Measurements from ENCODE around the gene SERPINH1.

SERPINH1 gene

GRCh38 chr11:75565916-75566762 lies 4.1 kb downstream of the SERPINH1 start:
- Histone ChIP-seq H3K27me3 (ENCODE audit: insufficient read depth, poor library complexity, severe bottlenecking) (peaks cover 21% of the 10 kb centered on the region), H3K27ac (replicated peaks) (no peak overlapping the region), H3K4me3 (replicated peaks; ENCODE audit: insufficient read depth, low read length) (no peak overlapping the region)
- TF ChIP-seq SPI1 (IDR thresholded peaks at IDR 0.05; ENCODE audit: borderline replicate concordance, low read depth): no peak
- no peak for TF ChIP-seq CTCF (IDR thresholded peaks at IDR 0.05; ENCODE audit: insufficient read depth, low read length)
- TF ChIP-seq GABPA (IDR thresholded peaks at IDR 0.05; ENCODE audit: low read depth): no peak
- no peak for TF ChIP-seq POLR2AphosphoS5 (IDR thresholded peaks at IDR 0.05; ENCODE audit: low read depth)
- TF ChIP-seq REST (IDR thresholded peaks at IDR 0.05; ENCODE audit: insufficient replicate concordance, low read depth): no peak
- DNase-seq (ENCODE audit: low read depth in 1 of 2, low spot score in 1 of 2): no peak

- no peak overlapping the region for H3K27ac ChIP-seq (replicated peaks)
- H3K4me3 ChIP-seq (replicated peaks; ENCODE audit: insufficient read depth, low read length): no peak overlapping the region
- DNase-seq (ENCODE audit: low read depth in 1 of 2, low spot score in 1 of 2): no peak
- peaks cover 14% of the 10 kb centered on the region for H3K27me3 ChIP-seq (ENCODE audit: insufficient read depth, poor library complexity, severe bottlenecking)
- TF ChIP-seq POLR2AphosphoS5 (IDR thresholded peaks at IDR 0.05; ENCODE audit: low read depth): no peak
- TF ChIP-seq CTCF (IDR thresholded peaks at IDR 0.05; ENCODE audit: insufficient read depth, low read length): no peak
- no peak for TF ChIP-seq GABPA (IDR thresholded peaks at IDR 0.05; ENCODE audit: low read depth)
- TF ChIP-seq REST (IDR thresholded peaks at IDR 0.05; ENCODE audit: insufficient replicate concordance, low read depth): no peak
- no peak for TF ChIP-seq SPI1 (IDR thresholded peaks at IDR 0.05; ENCODE audit: borderline replicate concordance, low read depth)
These were observed 4.8 kb downstream of the SERPINH1 start for GRCh38 chr11:75566763-75567279.

GRCh38 chr11:75567971-75568370 lies 5.9 kb downstream of the SERPINH1 start:
- no peak for DNase-seq (ENCODE audit: low read depth in 1 of 2, low spot score in 1 of 2)
- TF ChIP-seq POLR2AphosphoS5 (IDR thresholded peaks at IDR 0.05; ENCODE audit: low read depth) (no peak), CTCF (IDR thresholded peaks at IDR 0.05; ENCODE audit: insufficient read depth, low read length) (no peak), SPI1 (IDR thresholded peaks at IDR 0.05; ENCODE audit: borderline replicate concordance, low read depth) (no peak), REST (IDR thresholded peaks at IDR 0.05; ENCODE audit: insufficient replicate concordance, low read depth) (no peak), GABPA (IDR thresholded peaks at IDR 0.05; ENCODE audit: low read depth) (no peak)
- peaks cover 2% of the 10 kb centered on the region for H3K27me3 ChIP-seq (ENCODE audit: insufficient read depth, poor library complexity, severe bottlenecking)
- H3K27ac ChIP-seq (replicated peaks): no peak overlapping the region
- H3K4me3 ChIP-seq (replicated peaks; ENCODE audit: insufficient read depth, low read length): no peak overlapping the region

Measured in HL-60 (cell line).